Ammon's horn (tissue), 1 donor: ENCODE data around the gene RIN2.

Source experiments
- DNase-seq: peaks from one replicate; pipeline ENCODE4 v3.0.0-alpha.2; 2016; ENCODE audit warnings: low spot score

Gene RIN2

DNA sequence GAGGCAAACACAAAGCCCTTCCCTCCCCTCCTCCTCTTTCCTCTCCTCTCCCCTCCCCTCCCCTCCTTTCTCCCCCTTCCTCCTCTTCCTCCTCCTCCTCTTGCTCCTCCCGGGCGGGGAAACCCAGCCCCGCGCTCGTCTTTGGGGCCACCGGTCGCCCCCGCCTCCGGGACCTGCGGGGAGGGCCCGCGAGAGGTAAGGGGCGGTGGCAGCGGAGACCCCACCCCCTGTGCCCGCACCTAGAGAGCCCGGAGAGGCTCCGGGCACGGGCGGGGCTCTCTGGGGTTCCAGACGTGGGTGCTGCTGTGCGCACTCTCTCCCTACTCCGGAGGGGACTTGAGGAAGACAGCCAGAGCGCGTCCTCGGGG is at the start of gene RIN2:
Gene RIN2 (plus strand): TSS at position 126 of the 368 bp plus-strand sequence. CDS start 131,344 bp downstream, outside the sequence.
- no peak for DNase-seq

- no peak for DNase-seq
Measured at GRCh38 chr20:19709635-19710335, 48.3 kb upstream of the RIN2 start.

- DNase-seq: no peak
Measured at GRCh38 chr20:19710336-19711120, 47.5 kb upstream of the RIN2 start.

GRCh38 chr20:19711126-19711525 is 46.9 kb upstream of the RIN2 start:
- no peak for DNase-seq

DNA sequence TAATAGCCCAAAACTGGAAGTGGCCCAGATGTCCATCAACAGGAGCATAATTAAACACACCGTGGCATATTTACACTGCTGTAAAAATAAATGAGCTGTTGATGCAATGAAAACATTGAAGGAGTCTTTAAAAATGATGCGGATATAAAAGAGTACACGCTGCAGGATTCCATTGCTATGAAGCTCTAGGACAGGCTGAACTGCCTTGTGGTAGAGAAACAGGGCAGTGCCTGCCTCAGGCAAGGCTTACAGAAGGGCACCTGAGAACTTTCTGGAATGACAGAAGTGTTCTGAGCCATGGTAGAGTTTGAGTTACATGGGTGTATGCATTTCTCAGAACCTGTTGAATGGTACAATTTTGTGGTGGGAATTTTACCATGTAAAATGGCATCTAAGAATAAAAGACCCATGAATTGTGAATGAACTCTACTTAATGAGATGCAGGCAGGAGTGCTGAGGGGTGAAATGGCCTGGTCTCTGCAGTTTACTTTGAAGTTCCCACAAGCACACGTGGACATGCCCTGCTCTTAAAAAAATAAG is 45.3 kb upstream of the RIN2 start:
- no peak for DNase-seq

GRCh38 chr20:19713822-19714578 is 44.1 kb upstream of the RIN2 start:
- no peak for DNase-seq

DNA sequence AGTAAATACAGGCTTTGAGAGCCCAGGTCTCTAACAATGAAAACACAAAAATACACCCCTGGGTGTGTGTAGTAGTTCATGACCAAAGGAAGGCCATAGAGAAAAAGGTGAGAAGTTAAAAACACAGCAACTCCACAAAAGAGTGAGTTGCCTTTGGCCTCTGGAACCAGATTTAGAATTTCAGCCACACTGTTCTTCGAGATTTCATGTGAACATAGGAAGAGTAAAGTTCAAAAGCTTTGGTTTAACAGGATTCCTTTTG is 43.5 kb upstream of the RIN2 start:
- no peak for DNase-seq

DNA sequence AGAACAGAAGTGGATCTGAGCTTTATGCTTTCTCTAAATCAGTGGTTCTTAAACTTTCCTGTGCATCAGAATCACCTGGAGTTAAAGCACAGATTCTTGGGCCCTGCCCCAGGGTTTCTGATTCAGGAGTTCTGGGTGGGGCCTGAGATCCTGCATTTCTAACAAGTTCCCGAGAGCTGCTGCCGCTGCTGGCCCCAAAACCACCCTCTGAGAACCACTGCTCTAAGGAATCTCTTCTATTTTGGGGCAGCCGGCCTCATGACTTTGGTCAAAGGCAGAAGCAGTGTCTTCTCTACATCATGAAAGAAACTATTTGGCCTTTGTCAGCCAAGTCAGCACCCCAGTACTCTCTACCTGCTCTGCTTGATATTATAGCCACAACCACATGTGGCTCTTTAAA is 42.1 kb upstream of the RIN2 start:
- DNase-seq: no peak

DNA sequence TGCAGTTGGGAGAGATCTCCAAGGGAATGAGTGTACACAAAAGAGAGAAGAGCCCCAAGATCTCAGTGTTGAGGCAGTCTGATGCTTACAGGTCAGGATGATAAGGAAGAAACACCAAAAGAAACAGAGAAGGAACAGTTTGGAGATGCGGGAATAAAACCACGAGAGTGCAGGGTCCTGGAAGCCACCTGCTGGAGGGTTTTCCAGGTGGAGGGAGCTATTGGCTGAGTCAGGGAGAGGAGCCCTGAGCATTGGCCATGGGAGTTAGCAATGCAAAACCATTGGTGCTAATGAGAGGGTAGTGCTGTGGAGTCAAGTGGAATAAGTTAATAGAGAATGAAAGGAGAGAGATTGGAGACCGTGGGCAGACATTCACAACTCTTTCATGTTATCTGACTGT is 39.2 kb upstream of the RIN2 start:
- no peak for DNase-seq

GRCh38 chr20:19720991-19721390 is 37.1 kb upstream of the RIN2 start:
- DNase-seq: no peak

DNA sequence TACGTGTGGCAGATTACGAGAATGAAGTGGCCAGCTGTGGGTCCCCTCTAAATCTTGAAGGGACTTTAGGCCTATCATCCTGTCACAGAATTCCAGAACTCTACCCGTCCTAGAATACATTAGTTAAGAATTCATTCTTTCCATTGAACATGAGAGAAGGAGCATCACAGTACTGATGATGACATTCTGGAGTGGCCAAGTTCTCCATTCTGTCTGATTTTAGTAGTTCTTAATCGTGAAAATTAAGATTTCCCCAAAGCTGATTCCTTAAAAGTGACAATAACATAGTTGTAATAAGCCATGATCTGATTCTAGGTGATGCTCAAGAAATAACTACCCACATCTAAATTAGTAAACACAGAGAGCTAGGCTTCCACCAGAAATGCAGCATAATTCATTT is 35.0 kb upstream of the RIN2 start:
- no peak for DNase-seq

GRCh38 chr20:19723813-19724430 is 34.1 kb upstream of the RIN2 start:
- DNase-seq: no peak

DNA sequence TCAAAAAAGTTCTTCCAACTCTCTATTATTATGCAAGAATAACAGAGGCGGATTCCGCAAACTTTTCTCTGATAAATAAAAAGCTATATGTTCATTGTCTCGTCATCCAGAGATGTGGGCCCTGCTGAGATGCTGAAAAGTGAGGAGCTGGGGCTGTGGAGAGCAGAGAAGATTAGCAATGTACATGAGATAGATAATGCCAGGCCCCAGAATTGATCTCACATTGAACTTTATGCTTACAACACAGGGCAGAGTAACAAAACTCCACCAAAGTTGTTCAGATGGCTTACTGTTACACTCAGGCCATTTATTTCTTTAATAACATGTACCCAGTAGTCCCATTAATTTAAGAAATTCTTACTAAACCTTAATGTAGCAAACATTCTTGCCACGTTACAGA is 32.7 kb upstream of the RIN2 start:
- DNase-seq: no peak

DNA sequence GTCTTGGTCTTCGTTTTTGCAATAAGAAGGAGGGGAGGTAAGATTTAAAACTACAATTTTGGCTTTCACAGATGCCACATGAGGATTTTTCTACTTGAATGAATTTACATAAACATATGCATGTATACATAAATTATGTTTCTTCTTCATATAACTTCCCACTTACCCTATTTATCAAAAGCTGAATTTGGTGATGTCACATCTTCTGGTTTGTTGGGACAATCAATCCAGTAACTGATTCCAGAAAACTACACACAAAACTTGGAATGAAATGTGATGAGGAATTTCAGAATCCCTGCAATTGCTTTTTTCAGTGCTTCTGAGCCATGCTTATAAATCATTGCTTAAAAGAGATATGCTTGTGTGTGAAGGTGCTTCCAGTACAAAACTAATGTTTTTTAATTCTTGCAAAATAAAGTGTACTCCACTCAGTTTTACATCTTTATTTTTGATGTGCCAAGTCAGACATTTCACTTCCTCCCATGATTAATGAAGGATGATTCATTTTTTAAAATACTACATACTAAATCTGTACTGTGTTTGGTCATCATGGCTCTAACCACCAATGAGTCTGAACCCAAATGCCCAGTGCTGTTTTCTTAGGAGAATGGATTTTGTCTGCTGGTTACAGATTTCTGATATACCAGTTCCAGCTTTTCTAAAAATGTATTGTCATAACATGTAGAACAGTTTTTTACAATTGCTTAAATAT is 32.1 kb upstream of the RIN2 start:
- no peak for DNase-seq

- DNase-seq: no peak
Measured at GRCh38 chr20:19727251-19727847, 30.7 kb upstream of the RIN2 start.

DNA sequence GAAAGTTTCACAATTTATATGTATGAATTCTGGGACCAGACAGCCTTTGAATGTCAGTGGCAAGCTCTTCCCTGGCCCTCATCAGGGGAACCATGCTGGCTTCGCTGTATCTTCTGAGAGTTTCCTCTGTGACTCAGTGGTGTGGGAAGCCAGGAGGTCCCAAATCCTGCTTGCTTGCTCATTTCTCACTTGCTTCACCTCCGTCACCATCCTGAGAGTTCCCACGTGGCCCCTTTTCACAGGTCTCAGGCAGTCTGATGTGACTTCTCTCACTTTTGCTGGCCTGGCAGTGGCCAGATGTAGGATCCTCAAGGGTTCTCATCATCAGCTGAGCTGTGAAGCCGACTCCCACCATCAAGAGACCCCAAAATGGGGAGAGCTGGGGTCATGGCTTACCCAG is 28.4 kb upstream of the RIN2 start:
- DNase-seq: no peak

DNA sequence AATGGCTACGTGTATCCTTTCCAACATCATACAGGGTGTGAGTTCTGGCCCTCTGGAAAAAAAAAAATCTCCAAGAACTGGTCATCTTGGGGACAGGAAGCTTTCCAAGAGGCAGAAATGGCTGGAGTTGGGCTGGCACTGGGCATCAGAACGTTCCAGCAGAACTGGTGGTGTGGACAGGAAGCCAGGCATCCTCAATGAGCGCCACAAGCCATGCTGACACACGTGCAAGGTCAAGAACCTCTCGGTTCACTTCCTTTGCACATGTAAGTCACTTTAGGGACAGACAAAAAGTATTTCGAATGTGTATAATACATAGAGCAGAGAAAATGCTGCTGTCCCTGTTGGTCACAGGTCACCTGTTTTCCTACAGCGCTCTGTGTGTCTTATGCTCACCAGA is 27.4 kb upstream of the RIN2 start:
- DNase-seq: no peak

- DNase-seq: no peak
Measured at GRCh38 chr20:19734811-19735210, 23.2 kb upstream of the RIN2 start.

GRCh38 chr20:19735446-19735845 is 22.6 kb upstream of the RIN2 start:
- peak; percentile 69 for DNase-seq

DNA sequence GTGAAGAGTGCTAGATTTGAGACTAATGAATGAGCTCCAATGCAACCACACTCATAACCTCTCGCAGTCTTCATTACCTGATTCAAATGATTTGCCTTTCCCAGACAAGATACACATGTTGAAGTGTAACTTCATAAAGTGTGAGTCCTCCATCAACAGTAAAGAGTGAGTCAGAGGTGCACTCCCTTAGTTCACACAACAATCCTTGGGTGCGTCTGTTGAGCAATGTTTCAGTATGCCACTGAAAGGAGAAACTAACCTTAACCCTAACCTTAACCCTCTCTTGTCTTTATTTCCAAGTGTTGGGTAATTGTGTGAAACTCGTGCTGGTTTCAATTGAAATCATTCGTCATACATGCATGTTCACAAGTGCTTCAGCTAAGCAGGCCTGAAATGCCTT is 21.0 kb upstream of the RIN2 start:
- no peak for DNase-seq

GRCh38 chr20:19738951-19739350 is 19.1 kb upstream of the RIN2 start:
- no peak for DNase-seq
